Activated CD4-positive, alpha-beta T cell treated with anti-CD3 and anti-CD28 coated beads, Interleukin-2, amount 50 U/mL, for 16 hours (primary cell): ENCODE data around the gene WWOX.
A peak's percentile ranks its signal among the peaks of the same experiment; 100 is the strongest.

Experiments
- DNase-seq: peaks from one replicate; pipeline ENCODE4 v3.0.0-alpha.2; 2020

Gene WWOX

GRCh38 chr16:78894886-78895285 lies 795.4 kb downstream of the WWOX start:
- peak; percentile 46 for DNase-seq

- DNase-seq: peak; percentile 70
Measured at GRCh38 chr16:78895681-78896080, 796.2 kb downstream of the WWOX start.

- DNase-seq: peak; percentile 82
Measured at GRCh38 chr16:78896280-78896679, 796.8 kb downstream of the WWOX start.

GRCh38 chr16:78897299-78897698 lies 797.8 kb downstream of the WWOX start:
- DNase-seq: peak; percentile 35

- DNase-seq: peak; percentile 82
Measured at GRCh38 chr16:78900044-78900811, 800.8 kb downstream of the WWOX start.

- DNase-seq: no peak
Measured at GRCh38 chr16:78900966-78901365, 801.5 kb downstream of the WWOX start.

- DNase-seq: no peak
Measured at GRCh38 chr16:78902321-78902720, 802.9 kb downstream of the WWOX start.

- no peak for DNase-seq
Measured at GRCh38 chr16:78903237-78903636, 803.8 kb downstream of the WWOX start.

- DNase-seq: no peak
Measured at GRCh38 chr16:78903843-78904242, 804.4 kb downstream of the WWOX start.

GRCh38 chr16:78906135-78906534 lies 806.7 kb downstream of the WWOX start:
- DNase-seq: no peak

- no peak for DNase-seq
Measured at GRCh38 chr16:78909226-78909625, 809.8 kb downstream of the WWOX start.

GRCh38 chr16:78915811-78916345 lies 816.4 kb downstream of the WWOX start:
- DNase-seq: no peak

GRCh38 chr16:78916928-78917545 lies 817.6 kb downstream of the WWOX start:
- no peak for DNase-seq

- no peak for DNase-seq
Measured at GRCh38 chr16:78918805-78919305, 819.4 kb downstream of the WWOX start.

GRCh38 chr16:78919852-78920251 lies 820.4 kb downstream of the WWOX start:
- no peak for DNase-seq

- DNase-seq: no peak
Measured at GRCh38 chr16:78920621-78921020, 821.2 kb downstream of the WWOX start.

- peak; percentile 26 for DNase-seq
Measured at GRCh38 chr16:78925083-78925767, 825.8 kb downstream of the WWOX start.

GRCh38 chr16:78926723-78927210 lies 827.3 kb downstream of the WWOX start:
- DNase-seq: no peak

- DNase-seq: no peak
Measured at GRCh38 chr16:78927766-78928165, 828.3 kb downstream of the WWOX start.

GRCh38 chr16:78929841-78930240 lies 830.4 kb downstream of the WWOX start:
- DNase-seq: no peak

GRCh38 chr16:78930561-78930960 lies 831.1 kb downstream of the WWOX start:
- DNase-seq: no peak

- no peak for DNase-seq
Measured at GRCh38 chr16:78931267-78931666, 831.8 kb downstream of the WWOX start.

- no peak for DNase-seq
Measured at GRCh38 chr16:78931678-78932077, 832.2 kb downstream of the WWOX start.
